Measurements from ENCODE around the gene CFAP157.

DNA sequence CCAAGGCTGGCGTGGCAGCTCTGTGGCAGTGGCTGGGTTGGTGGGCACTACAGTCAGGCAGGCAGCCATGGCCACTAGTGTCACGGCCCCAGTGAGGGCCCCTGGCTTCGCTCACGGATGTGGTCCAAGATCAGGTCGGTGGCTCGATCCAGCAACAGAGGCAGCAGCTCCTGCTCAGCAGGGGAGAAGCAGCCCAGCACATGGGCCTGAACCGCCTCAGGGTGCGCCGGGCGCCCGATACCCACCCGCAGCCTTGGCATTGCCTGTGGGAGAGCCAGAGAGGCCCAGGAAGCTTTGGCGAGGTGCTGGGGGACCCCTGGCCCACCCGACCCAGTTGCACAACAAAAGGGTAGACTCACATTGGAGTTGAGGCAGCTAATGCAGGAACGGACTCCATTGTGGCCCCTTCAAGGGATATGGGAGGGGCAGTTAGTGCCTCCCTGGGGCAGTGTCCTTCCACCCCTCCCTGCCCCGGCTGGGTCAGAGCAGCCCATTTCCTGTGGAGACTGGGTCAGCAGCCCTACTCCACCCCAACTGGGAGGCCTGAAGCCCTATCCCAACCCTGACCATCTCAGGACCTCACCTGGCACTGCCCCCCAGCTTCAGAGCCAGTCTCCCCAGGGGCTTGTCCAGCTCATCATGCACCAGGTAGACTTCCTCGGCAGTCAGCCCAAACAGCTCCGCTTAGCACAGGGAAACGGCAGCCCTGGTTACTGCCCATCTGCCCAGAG, 7.4 kb downstream of the CFAP157 start:
- TF ChIP-seq GATA2 (IDR thresholded peaks at IDR 0.05; ENCODE audit: low read depth, low read length) (no peak), GATA3 (IDR thresholded peaks at IDR 0.05; ENCODE audit: low read depth, low read length) (no peak)
